HG02623 (cell line): ENCODE results near the gene PAK6.

Source experiments
- ATAC-seq: cut with Tn5 transposase; IDR thresholded peaks from one replicate; pipeline ENCODE4 v1.9.1; 2021; ENCODE audit warnings: moderate library complexity; ENCODE audit not compliant: unreplicated experiment

PAK6 gene

GRCh38 chr15:40238532-40239403 lies at the start of gene PAK6:
TSS of gene PAK6 (plus strand) at chr15:40239063. CDS start at chr15:40264786, 25,723 bp downstream.
- no peak for ATAC-seq

- ATAC-seq: no peak
These were observed 48.3 kb upstream of the PAK6 start for GRCh38 chr15:40190591-40190990.

- no peak for ATAC-seq
These were observed 45.9 kb upstream of the PAK6 start for GRCh38 chr15:40192942-40193341.

- ATAC-seq: no peak
These were observed 41.4 kb upstream of the PAK6 start for GRCh38 chr15:40197434-40197833.

- ATAC-seq: no peak
These were observed 40.3 kb upstream of the PAK6 start for GRCh38 chr15:40198355-40199085.

GRCh38 chr15:40204100-40204499 lies 34.8 kb upstream of the PAK6 start:
- ATAC-seq: no peak

- ATAC-seq: no peak
These were observed 21.6 kb upstream of the PAK6 start for GRCh38 chr15:40217166-40217824.

GRCh38 chr15:40219801-40220200 lies 19.1 kb upstream of the PAK6 start:
- ATAC-seq: no peak

GRCh38 chr15:40222131-40222530 lies 16.7 kb upstream of the PAK6 start:
- no peak for ATAC-seq

- ATAC-seq: no peak
These were observed 12.1 kb upstream of the PAK6 start for GRCh38 chr15:40226736-40227135.

GRCh38 chr15:40229316-40229715 lies 9.5 kb upstream of the PAK6 start:
- no peak for ATAC-seq

GRCh38 chr15:40229956-40230355 lies 8.9 kb upstream of the PAK6 start:
- no peak for ATAC-seq

- no peak for ATAC-seq
These were observed 6.2 kb upstream of the PAK6 start for GRCh38 chr15:40232625-40233070.

- ATAC-seq: no peak
These were observed 4.9 kb upstream of the PAK6 start for GRCh38 chr15:40233727-40234577.

- no peak for ATAC-seq
These were observed 4.1 kb upstream of the PAK6 start for GRCh38 chr15:40234783-40235182.

GRCh38 chr15:40235201-40235885 lies 3.5 kb upstream of the PAK6 start:
- no peak for ATAC-seq

- ATAC-seq: no peak
These were observed 485 bp downstream of the PAK6 start for GRCh38 chr15:40239404-40239692.

- no peak for ATAC-seq
These were observed 1.1 kb downstream of the PAK6 start for GRCh38 chr15:40239693-40240618.

- no peak for ATAC-seq
These were observed 1.9 kb downstream of the PAK6 start for GRCh38 chr15:40240619-40241221.
